GM19351 (cell line): ENCODE measurements around the gene ACER3.
"Not testable (repeated sequence)": the region's sequence is repeated elsewhere in the genome, so short reads cannot be mapped to it uniquely, and the experiment has no call there.

Source experiments
- ATAC-seq: cut with Tn5 transposase; IDR thresholded peaks from one replicate; pipeline ENCODE4 v1.9.1; 2021; ENCODE audit warnings: mild to moderate bottlenecking, moderate library complexity; ENCODE audit not compliant: unreplicated experiment

The ACER3 gene

DNA sequence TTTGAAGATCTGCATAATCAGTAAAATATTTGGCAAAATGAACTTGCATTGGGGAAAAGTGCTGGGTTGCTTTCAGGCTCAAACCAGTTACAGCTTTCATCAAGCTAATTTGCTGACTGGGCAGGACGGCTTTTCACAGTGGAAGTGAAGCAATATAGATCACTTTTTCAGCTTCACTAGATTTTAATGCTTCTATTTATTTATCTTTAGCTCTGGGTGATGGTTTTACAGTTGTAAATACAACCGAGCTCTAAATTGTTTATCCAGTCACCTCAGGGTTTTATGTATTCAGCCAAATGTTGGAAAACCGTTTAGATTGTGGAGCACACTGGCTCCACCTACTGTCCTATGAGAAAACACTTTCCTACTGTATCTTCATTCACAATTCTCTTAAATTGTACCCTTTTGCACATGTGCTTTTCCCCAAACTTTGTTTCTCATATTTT lies 58.2 kb downstream of the ACER3 start:
- no peak for ATAC-seq

- ATAC-seq, result no peak
Observed at GRCh38 chr11:76919467-76919866, 58.7 kb downstream of the ACER3 start.

DNA sequence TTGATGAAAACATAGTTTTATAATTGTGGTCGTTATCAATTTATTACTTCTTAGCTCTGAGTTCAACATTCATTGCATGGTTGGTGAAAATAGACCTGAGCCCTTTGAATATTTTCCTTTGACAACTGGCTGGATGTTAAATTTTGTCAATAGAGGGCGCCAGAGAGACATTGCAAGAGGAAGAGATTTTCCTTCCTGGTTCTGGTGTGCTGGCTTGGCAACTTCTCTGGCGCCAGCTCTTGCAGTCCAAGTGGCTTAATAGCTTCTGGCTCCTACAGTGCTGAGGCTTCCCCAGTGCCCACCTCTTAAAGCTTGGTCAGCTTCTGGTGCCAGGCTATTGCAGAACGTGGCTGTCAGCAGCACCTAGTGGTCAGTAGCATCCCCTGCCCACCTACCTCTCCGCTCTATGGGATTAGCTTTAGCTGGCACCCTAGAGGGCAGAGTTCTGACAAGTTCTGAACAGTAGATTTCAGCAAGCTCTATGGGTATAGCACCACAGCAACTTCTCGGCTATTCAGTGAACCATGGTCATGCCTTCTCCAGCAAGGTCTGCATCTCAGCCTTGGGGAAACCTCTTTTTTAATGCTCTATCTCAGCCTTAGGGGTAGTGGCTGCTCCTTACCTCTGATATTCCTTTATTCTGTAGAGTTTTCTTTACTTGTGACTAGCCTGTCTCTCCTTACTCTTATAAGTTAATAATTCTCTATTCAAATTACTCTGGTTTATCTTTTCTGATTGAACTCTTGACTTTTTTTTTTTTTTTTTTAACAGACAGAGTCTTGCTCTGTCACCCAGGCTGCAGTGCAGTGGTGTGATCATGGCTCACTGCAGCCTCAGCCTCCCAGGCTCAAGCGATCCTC lies 59.4 kb downstream of the ACER3 start:
- ATAC-seq, result peak; percentile 59

- no peak for ATAC-seq
Observed at GRCh38 chr11:76927160-76927559, 66.4 kb downstream of the ACER3 start.

- no peak for ATAC-seq
Observed at GRCh38 chr11:76935042-76935441, 74.3 kb downstream of the ACER3 start.

- ATAC-seq, result no peak
Observed at GRCh38 chr11:76939219-76939631, 78.5 kb downstream of the ACER3 start.

- no peak for ATAC-seq
Observed at GRCh38 chr11:76944225-76944624, 83.5 kb downstream of the ACER3 start.

- ATAC-seq, result no peak
Observed at GRCh38 chr11:76946223-76946622, 85.5 kb downstream of the ACER3 start.

GRCh38 chr11:76947190-76947589 lies 86.5 kb downstream of the ACER3 start:
- ATAC-seq, result no peak

DNA sequence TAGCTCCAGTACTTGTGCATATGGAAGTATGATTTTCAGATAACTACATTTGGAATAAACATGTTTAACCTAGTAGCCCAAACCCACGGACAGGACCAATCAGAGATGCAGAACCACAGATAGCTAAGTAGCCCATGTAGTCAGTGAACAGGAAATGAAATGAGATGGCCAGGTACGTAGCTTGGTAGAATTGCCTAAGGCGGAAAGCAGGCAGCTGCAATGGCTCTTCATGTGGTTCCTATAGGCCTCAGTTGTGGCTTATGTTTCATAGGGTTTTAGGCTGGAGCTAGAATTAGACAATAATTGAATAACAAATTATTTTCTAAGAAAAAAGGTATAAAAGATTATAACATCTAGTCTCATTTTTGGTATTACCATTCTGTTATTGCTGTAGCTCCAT lies 87.1 kb downstream of the ACER3 start:
- no peak for ATAC-seq

DNA sequence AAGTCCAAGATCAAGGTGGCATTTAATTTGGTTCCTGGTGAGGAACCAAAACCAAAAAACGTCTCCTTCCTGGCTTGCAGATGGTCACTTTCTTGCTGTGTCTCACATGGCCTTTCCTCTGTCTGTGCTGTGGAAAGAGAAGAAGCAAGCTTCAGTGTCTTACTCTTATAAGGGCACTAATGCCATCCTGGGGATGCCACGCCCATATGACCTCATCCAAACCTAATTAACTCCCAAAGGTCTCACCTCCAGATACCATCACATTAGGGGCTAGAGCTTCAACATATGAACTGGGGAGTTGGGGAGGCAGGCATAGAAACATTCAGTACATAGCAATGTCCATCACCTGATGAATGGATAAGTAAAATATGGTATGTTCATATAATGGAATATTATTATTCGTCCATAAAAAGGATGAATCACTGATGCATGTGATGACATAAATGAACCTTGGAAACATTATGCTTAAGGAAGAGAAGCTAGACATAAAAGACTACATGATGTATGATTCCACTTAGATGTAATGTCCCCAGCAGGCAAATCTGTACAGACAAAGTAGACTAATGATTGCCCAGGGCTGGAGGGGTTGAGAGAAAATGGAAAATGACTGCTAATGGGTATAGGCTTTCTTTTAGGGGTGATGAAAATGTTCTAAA lies 94.9 kb downstream of the ACER3 start:
- ATAC-seq, result no peak

DNA sequence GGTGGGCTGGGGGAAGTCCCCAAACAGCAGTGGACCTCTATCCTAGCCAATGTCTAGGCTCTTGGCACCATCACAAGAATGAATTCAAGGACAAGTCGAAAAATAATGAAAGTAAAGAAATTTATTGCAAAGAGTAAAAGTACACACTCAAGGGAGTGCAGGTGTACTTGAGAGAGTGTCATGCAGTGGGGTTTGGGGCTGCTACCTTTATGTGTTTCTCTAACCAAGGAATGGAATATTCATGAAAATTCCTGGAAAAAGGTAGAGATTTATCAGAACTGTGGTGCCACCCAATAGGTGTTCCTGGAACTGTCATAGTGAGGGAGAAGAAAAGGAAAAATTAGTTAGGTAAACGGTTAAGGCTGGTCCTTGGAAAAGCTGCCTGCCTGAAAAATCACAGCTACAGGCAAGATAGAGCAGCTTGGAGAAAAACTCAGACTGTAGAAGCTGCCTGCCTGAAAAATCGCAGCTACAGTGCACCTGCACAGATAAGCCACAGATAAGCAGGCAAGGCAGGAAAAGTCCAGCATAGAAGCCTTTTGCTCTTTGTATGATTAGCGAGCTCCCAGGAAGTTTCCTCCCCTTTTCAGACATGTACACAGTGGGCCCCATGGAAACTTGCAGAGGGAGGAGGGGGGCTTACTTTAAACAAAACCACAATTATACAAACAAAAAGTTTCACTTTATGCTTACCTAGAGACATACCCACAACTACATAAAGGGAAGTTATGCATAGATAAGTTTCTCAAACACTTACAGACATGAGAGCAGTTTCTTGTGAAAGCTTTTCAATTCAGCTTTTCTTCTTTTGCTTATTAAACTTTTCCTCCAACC lies 102.1 kb downstream of the ACER3 start:
- ATAC-seq, result peak; percentile 84

GRCh38 chr11:76963417-76964168 lies 102.9 kb downstream of the ACER3 start:
- ATAC-seq, result not testable (repeated sequence)

DNA sequence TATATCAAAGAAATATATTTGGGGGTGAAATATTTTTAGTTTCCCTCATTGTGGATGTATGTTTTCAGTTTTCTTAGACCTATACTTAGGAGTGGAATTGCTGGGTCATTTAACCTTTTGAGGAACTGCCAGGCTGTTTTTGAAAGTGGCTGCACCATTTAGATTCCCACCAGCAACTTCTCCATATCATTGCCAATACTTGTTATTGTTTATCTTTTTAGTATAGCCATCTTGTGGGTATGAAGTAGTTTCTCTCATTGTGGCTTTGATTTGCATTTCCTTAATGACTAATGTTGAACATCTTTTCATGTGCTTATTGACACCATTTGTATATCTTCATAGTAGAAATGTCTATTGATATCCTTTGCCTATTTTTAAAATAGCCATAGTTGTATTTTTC lies 111.3 kb downstream of the ACER3 start:
- ATAC-seq, result no peak

GRCh38 chr11:76974179-76974891 lies 113.6 kb downstream of the ACER3 start:
- no peak for ATAC-seq

DNA sequence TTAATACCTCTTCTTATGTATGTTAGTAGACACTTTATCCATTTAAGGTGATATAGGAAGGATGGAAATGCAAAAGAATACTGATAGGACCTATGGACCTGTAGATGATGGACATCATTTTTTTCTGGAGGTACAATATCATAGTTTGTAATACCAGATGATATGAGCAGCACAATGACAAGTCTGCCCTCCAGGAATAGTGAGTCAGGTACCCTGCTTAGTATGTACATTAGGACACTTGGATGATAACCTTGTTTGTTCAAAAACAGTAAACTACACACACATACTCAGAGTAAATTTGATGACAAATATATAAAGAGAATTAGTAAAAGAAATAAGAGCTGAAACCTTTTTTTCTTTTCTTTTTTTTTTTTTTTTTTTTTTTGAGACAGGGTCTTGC lies 114.8 kb downstream of the ACER3 start:
- ATAC-seq, result no peak

DNA sequence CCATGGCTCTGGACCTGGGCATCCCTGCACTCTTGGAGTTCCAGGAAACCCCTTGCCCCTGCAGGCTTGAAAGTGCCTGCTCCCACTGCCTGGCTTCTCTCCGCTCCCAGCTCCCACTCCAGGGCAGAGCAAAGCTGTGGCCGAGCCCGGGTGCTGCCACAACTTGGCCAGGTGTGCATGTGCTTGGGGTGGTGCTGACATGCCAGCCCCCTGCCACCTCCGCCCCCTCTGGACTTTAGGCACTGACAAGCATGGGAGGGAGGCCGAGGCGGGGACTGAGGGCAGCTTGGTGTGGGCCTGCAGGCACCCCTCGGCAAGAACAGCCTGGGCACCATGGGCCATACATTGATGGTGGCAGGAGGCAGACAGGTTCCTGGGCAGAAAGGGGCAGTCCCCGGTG lies 117.1 kb downstream of the ACER3 start:
- ATAC-seq, result no peak

GRCh38 chr11:76978239-76978638 lies 117.5 kb downstream of the ACER3 start:
- ATAC-seq, result no peak

DNA sequence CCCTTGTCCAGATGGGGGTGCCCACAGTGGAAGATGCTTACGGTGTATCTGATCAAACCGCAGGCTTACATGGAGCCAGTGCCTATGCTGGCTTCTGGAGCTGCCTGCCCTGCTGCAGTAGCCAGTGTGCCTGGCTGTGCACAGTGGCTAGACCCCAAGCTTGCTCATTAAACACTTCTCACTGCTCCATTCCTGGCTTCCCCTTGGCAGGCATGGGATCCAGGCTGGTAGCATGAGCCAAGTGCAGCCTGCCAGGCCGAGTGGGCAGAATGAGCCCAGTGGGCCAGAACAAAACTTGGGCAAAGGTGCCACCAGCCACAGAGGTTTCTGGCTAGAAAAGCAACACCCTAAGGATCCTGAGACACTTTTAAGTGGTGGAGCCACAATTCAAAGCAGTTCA lies 118.1 kb downstream of the ACER3 start:
- no peak for ATAC-seq

DNA sequence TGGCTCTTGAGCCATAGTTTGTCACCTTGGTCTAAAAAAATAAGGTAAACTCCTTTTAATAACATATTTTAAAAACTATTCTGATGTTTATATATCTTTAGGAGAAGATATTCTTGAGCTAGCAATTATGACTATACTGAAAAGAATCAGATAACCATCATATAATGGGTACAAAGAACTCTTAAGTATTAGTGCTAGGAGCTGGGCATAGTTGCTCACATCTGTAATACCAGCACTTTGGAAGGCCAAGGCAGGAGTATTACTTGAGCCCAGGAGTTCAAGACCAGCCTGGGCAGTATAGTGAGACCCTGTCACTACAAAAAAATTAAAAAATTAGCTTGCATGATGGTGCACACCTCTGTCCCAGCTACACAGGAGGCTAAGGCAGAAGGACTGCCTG lies 119.5 kb downstream of the ACER3 start:
- no peak for ATAC-seq
